GM12891 (cell line): Measurements from ENCODE around the gene GAST.
"Not testable (repeated sequence)": the region's sequence is repeated elsewhere in the genome, so short reads cannot be mapped to it uniquely, and the experiment has no call there.

Experiments used
- DNase-seq: peaks from one replicate; pipeline ENCODE4 v3.0.0; 2011; ENCODE audit warnings: low spot score; ENCODE audit not compliant: insufficient read length
- FAIRE-seq: peaks from 2 replicates; lab custom pipeline; 2011; peaks lifted over from hg19 to GRCh38; lab: Jason Lieb, UNC
- PAX5 ChIP-seq: IDR thresholded peaks from 2 replicates; pipeline ENCODE4 v1.6.1; 2011; ENCODE audit warnings: low read length, moderate library complexity, mild to moderate bottlenecking; ENCODE audit not compliant: insufficient read depth, severe bottlenecking
- POLR2A ChIP-seq: IDR thresholded peaks from 2 replicates; pipeline ENCODE4 v1.6.1; 2011; ENCODE audit warnings: low read depth, low read length, control low read depth
- POLR2AphosphoS5 ChIP-seq: IDR thresholded peaks from 2 replicates; pipeline ENCODE4 v1.6.1; 2011; ENCODE audit warnings: low read depth, low read length, control low read depth
- POU2F2 ChIP-seq: IDR thresholded peaks from 2 replicates; pipeline ENCODE4 v1.6.1; 2011; ENCODE audit warnings: low read depth, mild to moderate bottlenecking, control low read depth, low read length, moderate library complexity
- SPI1 ChIP-seq: IDR thresholded peaks from 2 replicates; pipeline ENCODE4 v1.6.1; 2011; ENCODE audit warnings: low read depth, low read length, control low read depth
- TAF1 ChIP-seq: IDR thresholded peaks from 2 replicates; pipeline ENCODE4 v1.6.1; 2011; ENCODE audit warnings: low read depth, low read length, control low read depth

The GAST gene

GRCh38 chr17:41682631-41683030 lies 29.5 kb upstream of the GAST start:
- no peak for DNase-seq
- FAIRE-seq = no peak
- TF ChIP-seq PAX5 (no peak), SPI1 (0 out of 2 replicates have a peak, but pooled peaks have one; percentile 8), POLR2AphosphoS5 (no peak)

DNA sequence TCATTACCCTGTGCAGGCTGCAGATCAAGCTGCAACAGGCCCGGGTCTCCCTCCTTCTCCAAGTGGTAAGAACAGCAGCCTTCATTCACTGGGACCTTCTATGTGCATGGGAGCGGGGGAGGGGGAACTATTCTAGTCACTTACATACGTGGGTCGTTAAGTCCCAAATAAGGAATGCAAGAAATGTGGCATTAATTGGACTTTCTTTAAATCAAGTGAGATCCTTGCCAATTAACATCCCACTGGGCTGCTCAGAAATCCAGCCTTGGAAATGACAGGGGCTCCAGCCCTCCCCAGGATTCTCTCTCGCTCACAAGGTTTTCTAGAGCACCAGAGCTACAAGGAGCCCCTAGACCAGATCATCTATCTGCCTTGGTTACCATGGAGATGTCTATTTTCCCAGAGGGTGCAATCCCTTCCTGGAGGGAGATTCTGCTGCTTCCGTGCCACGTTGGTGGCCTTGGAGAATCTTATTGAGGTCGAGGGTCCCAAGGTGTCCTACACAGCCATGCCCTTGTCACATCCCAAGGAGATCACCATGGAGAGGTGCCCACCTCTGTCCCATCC lies 28.6 kb upstream of the GAST start:
- TF ChIP-seq SPI1 (no peak), POU2F2 (no peak), POLR2AphosphoS5 (no peak), PAX5 (no peak), POLR2A (no peak), TAF1 (no peak)
- no peak for FAIRE-seq
- DNase-seq = no peak

- no peak for DNase-seq
- no peak for TF ChIP-seq PAX5
- no peak for TF ChIP-seq POLR2AphosphoS5
- TF ChIP-seq POU2F2 = no peak
- no peak for TF ChIP-seq SPI1
- no peak for TF ChIP-seq POLR2A
- TF ChIP-seq TAF1 = no peak
- FAIRE-seq = no peak
Measured at GRCh38 chr17:41684035-41684434, 28.1 kb upstream of the GAST start.

DNA sequence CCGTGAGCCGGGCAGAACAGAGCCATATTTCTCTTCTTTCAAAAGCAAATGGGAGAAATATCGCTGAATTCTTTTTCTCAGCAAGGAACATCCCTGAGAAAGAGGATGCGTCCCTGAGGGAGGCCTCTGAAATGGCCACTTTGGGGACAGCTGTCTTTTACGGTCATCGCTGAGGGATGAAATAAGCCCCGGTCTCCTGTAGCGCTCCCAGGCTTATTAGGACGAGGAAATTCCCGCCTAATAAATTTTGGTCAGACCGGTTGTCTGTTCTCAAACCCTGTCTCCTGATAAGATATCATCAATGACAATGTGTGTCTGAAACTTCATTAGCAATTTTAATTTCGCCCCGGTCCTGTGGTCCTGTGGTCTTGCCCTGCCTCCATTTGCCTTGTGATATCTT lies 26.4 kb upstream of the GAST start:
- FAIRE-seq, DNase-seq: not testable (repeated sequence)

DNA sequence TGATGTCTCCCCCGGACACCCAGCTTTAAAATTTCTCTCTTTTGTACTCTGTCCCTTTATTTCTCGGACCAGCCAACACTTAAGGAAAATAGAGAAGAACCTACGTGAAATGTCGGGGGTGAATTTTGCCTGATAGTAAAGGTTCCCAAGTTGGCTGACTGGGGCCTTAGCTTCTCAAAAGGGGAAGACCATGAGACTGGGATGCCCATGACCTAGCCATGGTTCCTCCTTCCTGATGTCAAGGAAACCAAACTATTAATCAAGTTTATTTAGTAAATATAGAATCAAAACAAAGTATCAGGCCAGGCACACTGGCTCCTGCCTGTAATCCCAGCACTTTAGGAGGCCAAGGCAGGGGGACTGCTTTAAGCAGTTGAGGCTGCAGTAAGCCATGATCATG lies 25.9 kb upstream of the GAST start:
- DNase-seq = no peak
- TF ChIP-seq POU2F2 (no peak), POLR2A (no peak), SPI1 (no peak), TAF1 (no peak), POLR2AphosphoS5 (no peak), PAX5 (no peak)
- no peak for FAIRE-seq

GRCh38 chr17:41687828-41688640 lies 24.1 kb upstream of the GAST start:
- no peak for FAIRE-seq
- DNase-seq = no peak
- TF ChIP-seq PAX5 (no peak), POU2F2 (no peak), POLR2A (no peak), SPI1 (no peak), POLR2AphosphoS5 (no peak), TAF1 (0 out of 2 replicates have a peak, but pooled peaks have one; percentile 1)

DNA sequence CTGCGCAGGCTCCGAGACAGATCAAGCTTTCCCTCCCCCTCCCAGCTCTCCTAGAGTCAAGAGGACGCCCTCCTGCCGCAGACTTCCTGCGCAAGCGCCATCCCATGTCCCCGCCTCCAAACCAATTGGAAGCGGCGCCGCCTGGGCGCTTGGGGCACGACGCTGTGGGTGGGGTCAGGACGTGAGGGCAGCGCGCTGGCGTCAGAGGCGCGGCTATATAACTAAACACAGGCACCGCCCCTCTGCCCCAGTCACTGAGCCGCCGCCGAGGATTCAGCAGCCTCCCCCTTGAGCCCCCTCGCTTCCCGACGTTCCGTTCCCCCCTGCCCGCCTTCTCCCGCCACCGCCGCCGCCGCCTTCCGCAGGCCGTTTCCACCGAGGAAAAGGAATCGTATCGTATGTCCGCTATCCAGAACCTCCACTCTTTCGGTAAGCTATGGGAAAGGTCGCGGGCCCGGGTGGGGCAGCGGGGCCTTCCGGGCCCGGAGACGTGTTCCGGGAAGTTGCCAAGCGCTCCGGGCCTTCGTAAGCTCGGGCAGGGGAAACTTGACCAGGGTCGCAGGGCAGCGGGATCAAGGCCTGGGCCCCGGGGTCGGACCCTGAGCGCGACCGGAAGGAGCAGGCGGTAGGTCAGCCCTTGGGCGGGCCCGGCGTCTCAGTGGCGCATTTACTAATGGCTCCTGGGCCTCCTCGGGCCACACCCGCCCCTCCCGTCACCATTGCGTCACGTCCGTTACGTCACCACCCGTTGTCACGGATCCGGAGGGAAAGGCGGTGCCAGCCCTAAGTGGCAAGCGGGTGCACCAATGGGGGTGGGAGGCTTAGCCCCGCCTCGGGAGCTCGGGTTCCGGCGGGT lies 23.3 kb upstream of the GAST start, which contains the start of gene EIF1:
Gene EIF1 (plus strand): TSS at position 245 of the 856 bp plus-strand sequence. CDS start 154 bp downstream, at position 399.
- DNase-seq (peak; percentile 89), FAIRE-seq (peak; percentile 100)
- TF ChIP-seq SPI1 (no peak), PAX5 (peak; percentile 22), TAF1 (peak; percentile 90), POLR2AphosphoS5 (peak; percentile 97), POLR2A (peak; percentile 97), POU2F2 (peak; percentile 81)

GRCh38 chr17:41689497-41690299 lies 22.4 kb upstream of the GAST start:
- FAIRE-seq = peak; percentile 13
- DNase-seq = no peak
- no peak for TF ChIP-seq PAX5
- no peak for TF ChIP-seq TAF1
- peak; percentile 79 for TF ChIP-seq POLR2A
- peak; percentile 18 for TF ChIP-seq POLR2AphosphoS5
- TF ChIP-seq SPI1 = no peak
- no peak for TF ChIP-seq POU2F2
